H1 (cell line): ENCODE measurements around the gene PRSS23. TPM values are rescaled to one million over a fixed set of nuclear protein-coding genes. Genes with fewer than 3 reads are reported as not detected.

Experiments used
- CTCF ChIA-PET: fragments of 300-600 bp; sonication (Branson Sonifier 250); formaldehyde crosslinking; loops from one replicate; lab custom pipeline; 2021; ENCODE audit not compliant: partially characterized antibody; lab: Charles Lee
- POLR2A ChIA-PET: fragments of 300-600 bp; sonication (Branson Sonifier 250); formaldehyde crosslinking; loops from one replicate; lab custom pipeline; 2021; ENCODE audit warnings: inconsistent platforms; ENCODE audit not compliant: partially characterized antibody; lab: Charles Lee
- DNase-seq, 2 experiments: peaks; one replicate each; pipeline versions ENCODE4 v3.0.0 to v3.0.0-alpha.2; 2010 to 2022; ENCODE audit warnings: low spot score in 2 of 2, low read depth in 1 of 2, mixed read lengths in 1 of 2
- FAIRE-seq: peaks from 2 replicates; lab custom pipeline; 2011; peaks lifted over from hg19 to GRCh38; lab: Jason Lieb, UNC
- H2AFZ ChIP-seq: 2 replicates; pipeline ENCODE4 v1.8.1; 2012; ENCODE audit warnings: low read length, inconsistent platforms
- H2AK5ac ChIP-seq: 2 replicates; pipeline ENCODE4 v1.6.1; 2013; ENCODE audit warnings: low read depth, low read length
- H2BK120ac ChIP-seq: replicated peaks from 2 replicates; pipeline ENCODE3; 2013; ENCODE audit warnings: low read depth, low read length, inconsistent platforms
- H2BK12ac ChIP-seq: 2 replicates; pipeline ENCODE4 v1.6.1; 2013; ENCODE audit warnings: low read depth, low read length
- H2BK15ac ChIP-seq: 2 replicates; pipeline ENCODE4 v1.6.1; 2013; ENCODE audit warnings: low read length
- H2BK20ac ChIP-seq: 2 replicates; pipeline ENCODE4 v1.6.1; 2013; ENCODE audit warnings: low read length
- H2BK5ac ChIP-seq: 2 replicates; pipeline ENCODE4 v1.6.1; 2013; ENCODE audit warnings: low read depth, low read length
- H3K14ac ChIP-seq: 2 replicates; pipeline ENCODE4 v1.6.1; 2013; ENCODE audit warnings: inconsistent platforms; ENCODE audit not compliant: insufficient read length
- H3K18ac ChIP-seq: 2 replicates; pipeline ENCODE4 v1.6.1; 2013; ENCODE audit warnings: low read length; ENCODE audit errors: extremely low read depth
- H3K23ac ChIP-seq: 2 replicates; pipeline ENCODE4 v1.6.1; 2013; ENCODE audit warnings: inconsistent platforms; ENCODE audit not compliant: insufficient read length
- H3K23me2 ChIP-seq: 2 replicates; pipeline ENCODE4 v1.6.1; 2013; ENCODE audit warnings: low read depth, low read length
- H3K27ac ChIP-seq: 2 replicates; pipeline ENCODE4 v1.6.1; 2011; ENCODE audit warnings: low read depth, low read length, inconsistent platforms
- H3K27me3 ChIP-seq, 4 experiments: replicated peaks in 1 of 4; 1 replicate in 1 of 4; 2 replicates in 3 of 4; pipeline versions ENCODE4 v1.6.1 to v1.8.1; 2011 to 2013; ENCODE audit warnings: low read length in 3 of 4, mild to moderate bottlenecking in 3 of 4, inconsistent platforms in 2 of 4, mixed read lengths in 2 of 4, moderate library complexity in 1 of 4; ENCODE audit not compliant: control insufficient read depth in 3 of 4, insufficient read depth in 3 of 4; ENCODE audit errors: extremely low read depth in 1 of 4
- H3K36me3 ChIP-seq, 4 experiments: 2 replicates each; pipeline versions ENCODE4 v1.6.1 to v1.8.1; 2011 to 2013; ENCODE audit warnings: mild to moderate bottlenecking in 4 of 4, low read length in 3 of 4, moderate library complexity in 2 of 4, control low read depth in 1 of 4, inconsistent platforms in 1 of 4; ENCODE audit not compliant: insufficient read depth in 4 of 4, control insufficient read depth in 2 of 4
- H3K4ac ChIP-seq: replicated peaks from 2 replicates; pipeline ENCODE3; 2013; ENCODE audit warnings: low read length, low read depth, mixed read lengths, inconsistent platforms; ENCODE audit not compliant: insufficient read length
- H3K4me1 ChIP-seq, 4 experiments: replicated peaks in 1 of 4; 1 replicate in 1 of 4; 2 replicates in 3 of 4; pipeline versions ENCODE4 v1.6.1 to v1.8.1; 2011 to 2013; ENCODE audit warnings: low read length in 3 of 4, inconsistent platforms in 2 of 4, mixed read lengths in 1 of 4; ENCODE audit not compliant: insufficient read depth in 4 of 4, control insufficient read depth in 3 of 4
- H3K4me2 ChIP-seq, 2 experiments: 2 replicates each; pipeline versions ENCODE4 v1.6.1 to v1.8.1; 2011 to 2013; ENCODE audit warnings: low read depth in 2 of 2, low read length in 2 of 2, control low read depth in 1 of 2, inconsistent platforms in 1 of 2, mild to moderate bottlenecking in 1 of 2; ENCODE audit not compliant: insufficient read depth in 1 of 2
- H3K4me3 ChIP-seq, 4 experiments: fragments of 200-600, 300-600 bp in 1 of 4; sonication (generic), shearing (Covaris generic), sonication (Bioruptor Twin) in 1 of 4; 2 replicates each; pipeline versions ENCODE4 v1.5.1 to v1.8.1; 2011 to 2016; ENCODE audit warnings: low read length in 4 of 4, low read depth in 3 of 4, control low read depth in 2 of 4, inconsistent platforms in 2 of 4, mild to moderate bottlenecking in 2 of 4, mixed read lengths in 1 of 4, moderate library complexity in 1 of 4; ENCODE audit not compliant: insufficient read depth in 2 of 4; ENCODE audit errors: extremely low read depth in 1 of 4
- H3K56ac ChIP-seq: replicated peaks from 2 replicates; pipeline ENCODE3; 2013; ENCODE audit warnings: low read depth, mild to moderate bottlenecking, mixed read lengths, low read length, inconsistent platforms; ENCODE audit not compliant: insufficient read length
- H3K79me1 ChIP-seq: 2 replicates; pipeline ENCODE4 v1.6.1; 2013; ENCODE audit warnings: low read depth, low read length, control low read depth
- H3K79me2 ChIP-seq, 2 experiments: 2 replicates each; pipeline versions ENCODE4 v1.6.1 to v1.8.1; 2012 to 2013; ENCODE audit warnings: low read length in 2 of 2, mild to moderate bottlenecking in 2 of 2, inconsistent platforms in 1 of 2; ENCODE audit not compliant: insufficient read depth in 2 of 2, control insufficient read depth in 1 of 2
- H3K9ac ChIP-seq, 4 experiments: replicated peaks in 1 of 4; 1 replicate in 1 of 4; 2 replicates in 3 of 4; pipeline versions ENCODE4 v1.6.1 to v1.8.1; 2011 to 2013; ENCODE audit warnings: low read depth in 3 of 4, low read length in 3 of 4, control low read depth in 2 of 4, mild to moderate bottlenecking in 2 of 4, moderate library complexity in 2 of 4, inconsistent platforms in 1 of 4; ENCODE audit errors: extremely low read depth in 1 of 4
- H3K9me3 ChIP-seq, 2 experiments: 2 replicates each; pipeline versions ENCODE4 v1.6.1 to v1.8.1; 2012 to 2013; ENCODE audit warnings: mild to moderate bottlenecking in 2 of 2, moderate library complexity in 2 of 2, control low read depth in 1 of 2, inconsistent platforms in 1 of 2, low read depth in 1 of 2, low read length in 1 of 2, mixed read lengths in 1 of 2; ENCODE audit not compliant: insufficient read depth in 2 of 2
- H4K20me1 ChIP-seq, 2 experiments: replicated peaks in 1 of 2; 2 replicates each; pipeline versions ENCODE3 to v1.8.1; 2011 to 2013; ENCODE audit warnings: inconsistent platforms in 2 of 2, low read length in 2 of 2, mild to moderate bottlenecking in 1 of 2; ENCODE audit not compliant: insufficient read depth in 2 of 2, control insufficient read depth in 1 of 2
- H4K5ac ChIP-seq: 2 replicates; pipeline ENCODE4 v1.6.1; 2013; ENCODE audit warnings: low read length, low read depth, mixed read lengths, inconsistent platforms; ENCODE audit not compliant: insufficient read length
- H4K8ac ChIP-seq: 2 replicates; pipeline ENCODE4 v1.8.0; 2013; ENCODE audit warnings: mild to moderate bottlenecking, moderate library complexity, low read length, inconsistent platforms; ENCODE audit not compliant: insufficient read depth; ENCODE audit errors: extremely low read depth
- H4K91ac ChIP-seq: replicated peaks from 2 replicates; pipeline ENCODE3; 2013; ENCODE audit warnings: low read length, mixed read lengths, inconsistent platforms; ENCODE audit not compliant: insufficient read length
- SP1 ChIP-seq: IDR thresholded peaks from 2 replicates; pipeline ENCODE4 v1.6.1; 2011; ENCODE audit warnings: low read depth, low read length
- polyA plus RNA-seq, 7 experiments: library from polyadenylated mRNA; depleted of rRNA in 3 of 7; stranded (reverse) in 5 of 7; unstranded in 2 of 7; fragments of >200 nt in 5 of 7; fragments of 200-250 nt in 2 of 7; gene quantifications; 1 replicate in 5 of 7; 2 replicates in 1 of 7; 4 replicates in 1 of 7; pipeline versions ENCODE4 v1.2.1 to v1.2.3, GENCODE V29; 2011 to 2013; ENCODE audit warnings: missing spikeins in 2 of 7, mixed read lengths in 2 of 7
- total RNA-seq: library from RNA; stranded (reverse); fragmentation: NEBNext Ultra II Directional; extraction: Animal tissue kit (Norgen Biotek cat#: 25700); gene quantifications from 2 replicates; pipeline ENCODE4 v1.2.1, GENCODE V29; 2021

PRSS23 gene
- total and polyA plus RNA-seq, 2 of the 8 experiments (the other 6 are each of a cell fraction or from before 2014, with no cell fraction given): 4.4 to 5.6 TPM

GRCh38 chr11:86807360-86807759 lies 7.0 kb downstream of the PRSS23 start (continued):
- no peak for TF ChIP-seq SP1

DNA sequence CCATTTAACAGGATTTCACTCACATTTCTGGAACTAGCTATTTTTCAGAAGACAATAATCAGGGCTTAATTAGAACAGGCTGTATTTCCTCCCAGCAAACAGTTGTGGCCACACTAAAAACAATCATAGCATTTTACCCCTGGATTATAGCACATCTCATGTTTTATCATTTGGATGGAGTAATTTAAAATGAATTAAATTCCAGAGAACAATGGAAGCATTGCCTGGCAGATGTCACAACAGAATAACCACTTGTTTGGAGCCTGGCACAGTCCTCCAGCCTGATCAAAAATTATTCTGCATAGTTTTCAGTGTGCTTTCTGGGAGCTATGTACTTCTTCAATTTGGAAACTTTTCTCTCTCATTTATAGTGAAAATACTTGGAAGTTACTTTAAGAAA lies 9.2 kb downstream of the PRSS23 start:
- Histone ChIP-seq H3K14ac (no peak overlapping the region), H3K4me1 (peaks cover 0 to 5% (median 1%) of the 10 kb centered on the region in 4 experiments; a peak in 1 of 7 replicates), H2BK20ac (no peak overlapping the region), H3K23me2 (no peaks in the 10 kb centered on the region), H3K79me1 (no peaks in the 10 kb centered on the region), H3K79me2 (no peaks in the 10 kb centered on the region), H2BK120ac (no peak overlapping the region), H2BK12ac (no peak overlapping the region), H4K91ac (no peak overlapping the region), H3K23ac (no peak overlapping the region), H3K4ac (no peak overlapping the region), H3K9ac (no peak overlapping the region), H3K18ac (no peak overlapping the region), H3K36me3 (no peaks in the 10 kb centered on the region), H3K9me3 (no peaks in the 10 kb centered on the region), H3K56ac (no peak overlapping the region), H3K4me2 (no peak overlapping the region), H4K20me1 (no peaks in the 10 kb centered on the region), H3K27ac (no peak overlapping the region), H4K5ac (no peak overlapping the region), H2BK15ac (no peak overlapping the region), H3K27me3 (no peaks in the 10 kb centered on the region), H2AFZ (no peak overlapping the region), H4K8ac (no peak overlapping the region), H2BK5ac (no peak overlapping the region), H2AK5ac (no peak overlapping the region), H3K4me3 (no peak overlapping the region)
- CTCF ChIA-PET: interaction anchor here (0.9 to 1.7 kb wide), 3 partner anchors 9 to 203 kb away, joined by 3 to 6 read pairs (median 5); partner anchors contain the start of gene PRSS23
- DNase-seq (no peak), FAIRE-seq (no peak)
- POLR2A ChIA-PET: interaction anchor here (0.9 kb wide), 1 partner anchor 10 kb away, joined by 5 read pairs; the partner anchor contains the start of gene PRSS23
